Measurements from ENCODE around the gene CCND2.

The CCND2 gene

GRCh38 chr12:4257442-4257841 is 16.1 kb upstream of the CCND2 start:
- DNase-seq: no peak

DNA sequence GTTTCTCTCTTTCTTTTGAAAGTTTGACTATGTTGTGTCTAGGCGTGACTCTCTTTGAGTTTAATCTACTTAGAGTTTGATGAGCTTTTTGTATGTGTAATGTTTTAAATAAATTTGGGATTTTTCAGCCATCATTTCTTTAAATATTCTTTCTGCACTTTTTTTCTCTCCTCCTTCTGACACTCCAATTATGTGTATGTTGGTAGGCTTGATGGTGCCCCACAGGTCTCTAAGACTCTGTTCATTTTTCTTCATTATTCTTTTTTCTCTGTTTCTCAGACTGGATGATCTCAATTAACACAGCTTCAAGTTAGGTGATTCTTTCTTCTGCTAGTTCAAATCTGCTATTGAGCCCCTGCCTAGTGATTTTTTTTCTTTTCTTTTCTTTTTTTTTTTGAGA is 14.5 kb upstream of the CCND2 start:
- DNase-seq: no peak

GRCh38 chr12:4261655-4262054 is 11.9 kb upstream of the CCND2 start:
- no peak for DNase-seq

- no peak for DNase-seq
These were observed 8.3 kb upstream of the CCND2 start for GRCh38 chr12:4265280-4265679.

DNA sequence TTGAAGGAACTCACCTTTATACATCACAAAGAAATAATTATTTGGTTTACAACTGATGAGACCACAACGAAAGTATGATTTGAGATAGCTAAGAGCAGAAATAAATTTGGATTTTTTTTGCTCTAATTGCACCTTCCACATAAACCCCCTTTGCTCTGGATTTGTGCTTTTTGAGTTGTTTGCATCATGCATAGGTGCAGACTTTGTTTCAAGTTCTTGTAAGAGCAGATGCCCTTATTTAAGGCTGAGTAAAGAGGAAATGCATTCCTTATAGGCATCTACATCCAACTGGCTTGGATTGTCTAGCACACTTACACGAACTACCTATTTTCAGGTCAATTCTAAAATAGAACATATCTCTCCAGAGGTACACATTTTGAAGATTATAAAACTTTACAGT is 6.6 kb upstream of the CCND2 start:
- no peak for DNase-seq

DNA sequence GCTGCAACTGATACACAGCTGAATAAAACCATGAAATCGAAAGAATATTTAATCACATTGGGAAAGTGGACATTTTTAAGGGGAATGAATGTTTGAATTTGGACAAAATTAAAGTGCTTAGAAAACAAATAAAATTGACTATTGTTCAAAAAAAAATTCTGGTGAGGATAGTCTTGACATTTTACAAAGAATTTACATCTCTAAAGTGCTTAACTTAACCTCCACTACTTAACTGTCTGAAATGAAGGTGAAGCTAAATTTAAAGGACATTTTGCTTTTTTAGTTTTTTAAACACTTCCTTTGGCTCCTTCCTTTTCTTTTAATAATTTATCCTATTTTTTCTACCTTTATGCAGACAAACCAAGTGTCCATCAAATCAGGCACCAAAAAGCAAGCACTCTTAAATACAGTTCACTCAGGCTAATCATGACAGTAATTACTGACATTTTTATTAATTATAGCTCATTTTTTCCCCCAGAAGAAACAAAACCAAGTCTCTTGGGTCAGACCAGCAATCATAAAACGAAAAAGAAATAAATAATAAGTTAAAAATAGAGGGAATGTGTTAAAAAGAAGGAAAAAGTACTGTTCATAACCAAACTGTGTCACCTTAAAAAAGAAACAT is 5.7 kb upstream of the CCND2 start:
- no peak for DNase-seq

DNA sequence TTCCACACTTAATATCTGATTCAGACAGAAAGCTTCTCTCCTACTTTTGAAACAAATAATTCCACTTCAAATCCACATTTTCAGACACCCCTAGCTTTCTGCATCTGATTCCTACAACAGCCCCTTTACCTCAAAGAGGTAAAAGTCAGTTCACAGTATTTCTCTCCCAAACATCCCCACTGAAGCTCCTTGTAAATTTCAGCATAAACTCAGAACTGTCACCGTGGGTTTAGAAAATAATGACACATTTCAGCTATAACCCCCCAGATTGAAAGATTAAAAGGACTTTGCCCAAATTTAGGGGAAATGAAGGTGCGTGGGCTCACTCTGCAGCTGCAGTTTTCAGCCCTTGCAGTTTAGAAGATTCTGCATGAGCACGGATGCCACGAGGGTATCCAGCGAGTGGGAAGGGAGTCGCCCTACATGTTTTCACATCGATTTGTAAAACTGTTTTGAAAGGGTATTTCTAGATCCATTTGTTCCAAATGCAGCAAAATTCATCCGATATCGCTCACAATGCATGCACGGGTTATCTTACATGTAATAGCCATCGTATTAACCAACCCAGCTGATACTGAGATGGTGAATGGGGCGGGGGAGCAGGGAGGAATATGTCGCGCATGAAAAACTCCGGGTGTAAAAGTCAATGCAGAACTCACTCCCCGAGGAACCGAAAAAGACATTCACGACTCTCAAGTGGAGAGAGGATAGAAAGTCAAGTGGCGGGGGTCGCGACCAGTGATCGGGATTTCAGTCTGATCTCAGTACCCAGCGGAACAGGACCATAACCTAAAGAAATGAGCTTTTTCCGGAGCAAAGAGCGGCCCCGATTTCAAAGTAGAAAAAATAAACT is 5.0 kb upstream of the CCND2 start:
- peak; percentile 59 for DNase-seq

DNA sequence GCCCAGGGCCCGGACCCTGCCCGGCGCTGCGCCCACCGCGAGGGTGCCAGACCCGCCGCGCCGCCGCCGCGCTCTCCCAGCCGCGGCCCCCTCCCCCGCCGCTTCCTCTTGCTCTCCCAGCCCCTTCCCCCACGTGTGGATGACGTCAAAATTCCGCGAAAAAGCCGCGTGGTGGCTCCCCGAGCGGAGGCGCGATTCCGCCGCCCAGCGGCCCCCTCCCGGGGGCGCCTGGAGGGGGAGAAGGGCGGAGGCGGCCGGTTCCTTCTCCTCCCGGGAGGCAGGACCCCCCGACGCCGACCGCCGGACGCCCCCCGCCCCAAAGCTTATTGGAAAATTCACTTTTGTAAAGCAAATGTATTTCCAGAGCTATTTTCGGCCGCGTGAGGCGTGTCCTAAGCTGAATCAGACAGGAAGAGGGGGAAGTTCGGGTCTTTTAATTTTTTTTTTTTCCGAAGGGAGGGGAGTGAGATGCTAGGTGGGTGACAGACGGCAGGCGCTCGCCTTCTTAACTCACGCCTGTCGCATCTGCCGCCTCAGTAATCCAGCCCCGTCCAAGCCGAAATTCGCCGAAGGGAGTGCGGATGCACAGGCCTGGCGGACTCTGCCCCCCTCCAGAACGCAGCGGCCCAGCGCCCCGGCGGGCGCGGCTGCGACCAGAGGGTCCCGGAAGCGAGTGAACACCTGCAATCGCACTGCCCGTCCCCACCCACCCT is 4.1 kb upstream of the CCND2 start:
- DNase-seq: peak; percentile 89

GRCh38 chr12:4270016-4270830 is 3.3 kb upstream of the CCND2 start:
- DNase-seq: peak; percentile 45

- peak; percentile 75 for DNase-seq
These were observed 2.5 kb upstream of the CCND2 start for GRCh38 chr12:4270831-4271716.

- peak; percentile 97 for DNase-seq
These were observed 1.7 kb upstream of the CCND2 start for GRCh38 chr12:4271717-4272423.

DNA sequence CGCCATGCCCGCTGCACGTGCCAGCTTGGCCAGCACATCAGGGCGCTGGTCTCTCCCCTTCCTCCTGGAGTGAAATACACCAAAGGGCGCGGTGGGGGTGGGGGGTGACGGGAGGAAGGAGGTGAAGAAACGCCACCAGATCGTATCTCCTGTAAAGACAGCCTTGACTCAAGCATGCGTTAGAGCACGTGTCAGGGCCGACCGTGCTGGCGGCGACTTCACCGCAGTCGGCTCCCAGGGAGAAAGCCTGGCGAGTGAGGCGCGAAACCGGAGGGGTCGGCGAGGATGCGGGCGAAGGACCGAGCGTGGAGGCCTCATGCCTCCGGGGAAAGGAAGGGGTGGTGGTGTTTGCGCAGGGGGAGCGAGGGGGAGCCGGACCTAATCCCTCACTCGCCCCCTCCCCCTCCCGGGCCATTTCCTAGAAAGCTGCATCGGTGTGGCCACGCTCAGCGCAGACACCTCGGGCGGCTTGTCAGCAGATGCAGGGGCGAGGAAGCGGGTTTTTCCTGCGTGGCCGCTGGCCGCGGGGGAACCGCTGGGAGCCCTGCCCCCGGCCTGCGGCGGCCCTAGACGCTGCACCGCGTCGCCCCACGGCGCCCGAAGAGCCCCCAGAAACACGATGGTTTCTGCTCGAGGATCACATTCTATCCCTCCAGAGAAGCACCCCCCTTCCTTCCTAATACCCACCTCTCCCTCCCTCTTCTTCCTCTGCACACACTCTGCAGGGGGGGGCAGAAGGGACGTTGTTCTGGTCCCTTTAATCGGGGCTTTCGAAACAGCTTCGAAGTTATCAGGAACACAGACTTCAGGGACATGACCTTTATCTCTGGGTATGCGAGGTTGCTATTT is 914 bp upstream of the CCND2 start:
- peak; percentile 89 for DNase-seq

DNA sequence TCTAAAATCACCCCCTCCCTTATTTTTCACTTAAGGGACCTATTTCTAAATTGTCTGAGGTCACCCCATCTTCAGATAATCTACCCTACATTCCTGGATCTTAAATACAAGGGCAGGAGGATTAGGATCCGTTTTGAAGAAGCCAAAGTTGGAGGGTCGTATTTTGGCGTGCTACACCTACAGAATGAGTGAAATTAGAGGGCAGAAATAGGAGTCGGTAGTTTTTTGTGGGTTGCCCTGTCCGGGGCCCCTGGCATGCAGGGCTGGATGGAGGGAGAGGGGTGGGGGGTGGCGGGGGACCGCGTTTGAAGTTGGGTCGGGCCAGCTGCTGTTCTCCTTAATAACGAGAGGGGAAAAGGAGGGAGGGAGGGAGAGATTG is 300 bp upstream of the CCND2 start:
- DNase-seq: no peak

- peak; percentile 39 for DNase-seq
These were observed 944 bp downstream of the CCND2 start for GRCh38 chr12:4274396-4275015.

- DNase-seq: peak; percentile 64
These were observed 1.7 kb downstream of the CCND2 start for GRCh38 chr12:4275016-4275869.

- no peak for DNase-seq
These were observed 2.3 kb downstream of the CCND2 start for GRCh38 chr12:4275870-4276301.

DNA sequence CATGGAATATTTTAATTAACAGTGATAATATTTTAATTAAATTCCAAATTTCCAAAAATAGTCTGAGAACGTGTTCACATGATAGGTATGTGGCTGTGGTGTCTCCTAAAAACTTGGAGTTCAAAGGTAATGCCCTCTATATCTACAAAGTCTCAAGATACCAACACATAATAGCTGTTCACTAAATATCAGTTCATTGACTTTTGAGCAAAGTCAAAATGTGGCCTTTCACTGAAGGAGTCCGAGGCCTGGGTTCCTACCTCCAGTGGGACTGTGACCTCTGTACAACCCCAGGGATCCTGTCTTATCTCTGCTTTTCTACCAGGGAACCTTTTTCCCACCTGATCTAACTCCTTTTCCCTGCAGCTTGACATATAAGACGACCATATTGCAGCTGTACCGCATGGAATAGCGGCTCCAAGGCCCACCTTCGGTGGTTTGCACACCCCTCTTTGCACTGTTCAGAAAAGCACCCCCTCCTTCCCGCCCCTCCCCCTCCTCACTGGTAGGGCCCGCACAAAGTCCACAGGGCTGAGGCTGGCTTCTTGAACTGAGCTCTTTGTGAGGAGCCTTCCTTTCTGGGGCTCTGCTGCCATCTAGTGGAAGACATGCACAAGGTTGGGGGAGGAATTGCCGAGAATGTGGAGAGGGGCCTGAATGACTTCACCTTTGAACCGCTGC is 3.1 kb downstream of the CCND2 start:
- peak; percentile 94 for DNase-seq

DNA sequence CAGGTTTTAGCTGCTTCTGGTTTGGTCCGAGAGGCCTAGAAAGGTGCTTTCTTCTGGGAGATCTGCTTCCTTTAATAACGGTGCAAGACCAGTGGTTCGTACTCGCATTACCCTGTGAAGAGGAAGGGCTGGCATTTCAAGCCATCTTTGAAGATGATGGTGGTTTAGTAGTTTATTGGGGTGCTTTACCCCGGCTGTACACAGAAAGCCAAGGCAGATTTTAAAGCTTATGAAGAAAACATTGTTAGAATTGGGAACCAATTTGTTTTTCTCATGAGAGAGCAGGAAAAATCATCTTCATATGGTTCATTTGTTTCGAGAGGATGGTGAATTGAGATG is 3.6 kb downstream of the CCND2 start:
- no peak for DNase-seq
